Thyroid gland (tissue), 4 donors: ENCODE data around the gene SORCS2.

Experiments used
- CTCF ChIP-seq, 6 experiments: fragments of 200-600 bp in 3 of 6; fragments of 450-650 bp in 3 of 6; sonication (generic) in 3 of 6; IDR thresholded peaks; one replicate each; pipeline ENCODE4 v1.5.1; 2016 to 2019; ENCODE audit warnings: antibody characterized with exemption in 6 of 6, mild to moderate bottlenecking in 2 of 6, inconsistent platforms in 1 of 6, moderate library complexity in 1 of 6
- POLR2A ChIP-seq, 2 donors: fragments of 450-650 bp; IDR thresholded peaks; one replicate each; pipeline ENCODE4 v1.6.1; 2017; ENCODE audit warnings: antibody characterized with exemption in 2 of 2, mild to moderate bottlenecking in 2 of 2, moderate library complexity in 1 of 2

- TF ChIP-seq POLR2A (IDR thresholded peaks at IDR 0.05), result no peak
- no peak for TF ChIP-seq CTCF (IDR thresholded peaks at IDR 0.05)
Observed at GRCh38 chr4:7632341-7632740, 440.0 kb downstream of the SORCS2 start.
